ENCODE measurements around the gene STXBP3.
"Not testable (repeated sequence)": the region's sequence is repeated elsewhere in the genome, so short reads cannot be mapped to it uniquely, and the experiment has no call there.

The STXBP3 gene

GRCh38 chr1:108728327-108728923 is 18.0 kb upstream of the STXBP3 start:
- in situ Hi-C loops (cut with MboI; ENCODE audit: low sequenced_read_pairs) = no loop called here

- in situ Hi-C loops (cut with MboI; ENCODE audit: low sequenced_read_pairs) = no loop called here
These were observed 17.0 kb upstream of the STXBP3 start for GRCh38 chr1:108729481-108729880.

- in situ Hi-C loops (cut with MboI; ENCODE audit: low sequenced_read_pairs) = no loop called here
These were observed 14.1 kb upstream of the STXBP3 start for GRCh38 chr1:108732398-108732797.

GRCh38 chr1:108734171-108734865 is 12.2 kb upstream of the STXBP3 start:
- in situ Hi-C loops (cut with MboI; ENCODE audit: low sequenced_read_pairs) = no loop called here

GRCh38 chr1:108742253-108742652 is 4.2 kb upstream of the STXBP3 start:
- in situ Hi-C loops (cut with MboI; ENCODE audit: low sequenced_read_pairs) = no loop called here

- in situ Hi-C loops (cut with MboI; ENCODE audit: low sequenced_read_pairs) = no loop called here
These were observed 493 bp upstream of the STXBP3 start for GRCh38 chr1:108745980-108746381.

GRCh38 chr1:108747171-108747850 is 837 bp downstream of the STXBP3 start:
- in situ Hi-C loops (cut with MboI; ENCODE audit: low sequenced_read_pairs) = no loop called here

GRCh38 chr1:108747898-108748297 is 1.4 kb downstream of the STXBP3 start:
- in situ Hi-C loops (cut with MboI; ENCODE audit: low sequenced_read_pairs) = no loop called here

- in situ Hi-C loops (cut with MboI; ENCODE audit: low sequenced_read_pairs) = no loop called here
These were observed 2.6 kb downstream of the STXBP3 start for GRCh38 chr1:108749081-108749480.

GRCh38 chr1:108750476-108751181 is 4.2 kb downstream of the STXBP3 start:
- in situ Hi-C loops (cut with MboI; ENCODE audit: low sequenced_read_pairs) = no loop called here

- in situ Hi-C loops (cut with MboI; ENCODE audit: low sequenced_read_pairs) = no loop called here
These were observed 6.9 kb downstream of the STXBP3 start for GRCh38 chr1:108753363-108753762.

GRCh38 chr1:108758796-108759195 is 12.3 kb downstream of the STXBP3 start:
- in situ Hi-C loops (cut with MboI; ENCODE audit: low sequenced_read_pairs) = no loop called here

- in situ Hi-C loops (cut with MboI; ENCODE audit: low sequenced_read_pairs) = no loop called here
These were observed 20.6 kb downstream of the STXBP3 start for GRCh38 chr1:108767115-108767514.

GRCh38 chr1:108767708-108768107 is 21.2 kb downstream of the STXBP3 start:
- in situ Hi-C loops (cut with MboI; ENCODE audit: low sequenced_read_pairs) = no loop called here

GRCh38 chr1:108777839-108778238 is 31.4 kb downstream of the STXBP3 start:
- in situ Hi-C loops (cut with MboI; ENCODE audit: low sequenced_read_pairs) = no loop called here

GRCh38 chr1:108779455-108779854 is 33.0 kb downstream of the STXBP3 start:
- in situ Hi-C loops (cut with MboI; ENCODE audit: low sequenced_read_pairs) = no loop called here

- in situ Hi-C loops (cut with MboI; ENCODE audit: low sequenced_read_pairs) = no loop called here
These were observed 34.6 kb downstream of the STXBP3 start for GRCh38 chr1:108780937-108781574.

GRCh38 chr1:108781575-108781944 is 35.1 kb downstream of the STXBP3 start:
- in situ Hi-C loops (cut with MboI; ENCODE audit: low sequenced_read_pairs) = not testable (repeated sequence)

- in situ Hi-C loops (cut with MboI; ENCODE audit: low sequenced_read_pairs) = no loop called here
These were observed 38.8 kb downstream of the STXBP3 start for GRCh38 chr1:108785264-108785663.

GRCh38 chr1:108785880-108786279 is 39.4 kb downstream of the STXBP3 start:
- in situ Hi-C loops (cut with MboI; ENCODE audit: low sequenced_read_pairs) = no loop called here

- in situ Hi-C loops (cut with MboI; ENCODE audit: low sequenced_read_pairs) = no loop called here
These were observed 45.3 kb downstream of the STXBP3 start for GRCh38 chr1:108791790-108792189.

Measured in HL-60/S4 treated with phorbol 12-myristate 13-acetate at 8.2 ng/mL for 4 days and 3 days (cell line).